NCI-H774 (cell line): ENCODE results near the gene MOB1A.

Experiments used
- DNase-seq: peaks from one replicate; lab custom pipeline; 2025; lab: John Stamatoyannopoulos, UW

Gene MOB1A

GRCh38 chr2:74103763-74104162 is 74.9 kb downstream of the MOB1A start:
- no peak for DNase-seq
